ENCODE measurements around the gene SDK2. TPM values are rescaled to one million over a fixed set of nuclear protein-coding genes. Genes with fewer than 3 reads are reported as not detected.

Gene SDK2
- total and polyA plus RNA-seq, 2 of the 4 experiments (the other 2 are of a cell fraction): under 0.01 to 0.03 TPM

GRCh38 chr17:73546770-73547536 is 97.3 kb downstream of the SDK2 start:
- H3K18ac ChIP-seq (ENCODE audit: low read depth, low read length): no peak overlapping the region
- H4K5ac ChIP-seq (ENCODE audit: low read depth, low read length): no peak overlapping the region
- ChIA-PET CTCF (no interaction called here), POLR2A (ENCODE audit: unreplicated experiment) (no interaction called here)
- no peak overlapping the region for H2AK5ac ChIP-seq (ENCODE audit: low read depth, low read length)
- H3K4me3 ChIP-seq (ENCODE audit: insufficient read depth, low read depth, low read length): no peak overlapping the region
- no peak for DNase-seq
- H3K56ac ChIP-seq (ENCODE audit: extremely low read depth, insufficient read depth, low read length): no peak overlapping the region
- no peaks in the 10 kb centered on the region for H3K36me3 ChIP-seq (ENCODE audit: control insufficient read depth, insufficient read depth, low read length)
- WGBS, 2 experiments (ENCODE audit: extremely low coverage in 2 of 2, insufficient read length in 1 of 2): 47% methylated on average over 4 of the region's 12 CpGs; no CpG with 5 or more reads in 1 of the 2 experiments
- no peak overlapping the region for H2BK20ac ChIP-seq (ENCODE audit: low read depth, low read length)
- H2AFZ ChIP-seq (replicated peaks; ENCODE audit: low read length, poor library complexity): no peak overlapping the region
- no peak for ATAC-seq (ENCODE audit: low read depth)
- H2BK120ac ChIP-seq (ENCODE audit: low read depth, low read length): no peak overlapping the region
- no peak overlapping the region for H3K23ac ChIP-seq (ENCODE audit: low read depth, low read length)
- intact Hi-C loops (cut with micrococcal nuclease) (no loop called here), in situ Hi-C loops (cut with MboI; ENCODE audit: low sequenced_read_pairs) (loop anchor here (25.0 kb wide), 1 partner anchor 285 kb away; the partner anchor contains the start of gene CPSF4L), dilution Hi-C loops (cut with HindIII; ENCODE audit: low sequenced_read_pairs, unreplicated experiment) (no loop called here)
- no peak overlapping the region for H2AK9ac ChIP-seq (replicated peaks; ENCODE audit: low read depth, low read length, poor library complexity)
- no peak overlapping the region for H3K27ac ChIP-seq (ENCODE audit: insufficient read depth, low read length)
- H3K27me3 ChIP-seq (ENCODE audit: control insufficient read depth, insufficient read depth, low read length): no peaks in the 10 kb centered on the region
- H2BK5ac ChIP-seq (ENCODE audit: low read depth, low read length, poor library complexity, severe bottlenecking): no peak overlapping the region
- no peak overlapping the region for H3K14ac ChIP-seq (replicated peaks; ENCODE audit: low read depth, low read length)
- H3K9me3 ChIP-seq (ENCODE audit: control insufficient read depth, insufficient read depth, low read length): no peaks in the 10 kb centered on the region
- no peaks in the 10 kb centered on the region for H3K79me1 ChIP-seq (ENCODE audit: low read depth in 1 of 2, low read length in 2 of 2)
- H4K20me1 ChIP-seq (ENCODE audit: insufficient read depth, low read length): no peaks in the 10 kb centered on the region
- no TSS peak for BruUV-seq (replicated peaks)
- H3K9me1 ChIP-seq (ENCODE audit: insufficient read depth, low read length): no peaks in the 10 kb centered on the region
- H4K8ac ChIP-seq (ENCODE audit: low read depth in 2 of 2, low read length in 2 of 2): no peak overlapping the region
- no peak overlapping the region for H4K91ac ChIP-seq (ENCODE audit: insufficient read depth, low read depth, low read length)
- H3K4me1 ChIP-seq (ENCODE audit: control insufficient read depth, insufficient read depth, low read length): no peaks in the 10 kb centered on the region
- H3K4me2 ChIP-seq (ENCODE audit: low read depth, low read length): no peak overlapping the region
- no peak overlapping the region for H2BK15ac ChIP-seq (ENCODE audit: low read depth, low read length)
- H3K9ac ChIP-seq (ENCODE audit: low read depth, low read length): no peak overlapping the region
- TF ChIP-seq ELK1 (IDR thresholded peaks at IDR 0.05; ENCODE audit: borderline replicate concordance, low read depth, low read length) (no peak), MXI1 (IDR thresholded peaks at IDR 0.05; ENCODE audit: borderline replicate concordance, low read depth, low read length) (no peak), CEBPB (IDR thresholded peaks at IDR 0.05; ENCODE audit: low read depth, low read length) (no peak), FOS (IDR thresholded peaks at IDR 0.05; ENCODE audit: low read depth, low read length) (no peak), POLR2A (IDR thresholded peaks at IDR 0.05; ENCODE audit: low read depth, low read length) (no peak)
- H3K4ac ChIP-seq (ENCODE audit: low read depth, low read length): no peak overlapping the region
